Measurements from ENCODE around the gene ANXA4. TPM values are rescaled to one million over a fixed set of nuclear protein-coding genes. Genes with fewer than 3 reads are reported as not detected.
A peak's percentile ranks its signal among the peaks of the same experiment; 100 is the strongest.

Gene ANXA4
- total and polyA plus RNA-seq, 2 of the 13 experiments (the other 11 are each of a cell fraction or from before 2014, with no cell fraction given): 155 to 168 TPM

- TF ChIP-seq ZNF800 (CRISPR knock-in tag; IDR thresholded peaks at IDR 0.05) (0 out of 2 replicates have a peak, but pooled peaks have one; percentile 10), ZNF784 (CRISPR knock-in tag; IDR thresholded peaks at IDR 0.05; ENCODE audit: borderline replicate concordance) (0 out of 2 replicates have a peak, but pooled peaks have one; percentile 64), SMYD3 (CRISPR knock-in tag; IDR thresholded peaks at IDR 0.05) (no peak), ZNF207 (IDR thresholded peaks at IDR 0.05; ENCODE audit: borderline replicate concordance) (no peak), ZNF619 (CRISPR knock-in tag; IDR thresholded peaks at IDR 0.05) (no peak), MLLT10 (CRISPR knock-in tag; IDR thresholded peaks at IDR 0.05) (no peak), NFYC (CRISPR knock-in tag; IDR thresholded peaks at IDR 0.05) (no peak), SMAD9 (CRISPR knock-in tag; IDR thresholded peaks at IDR 0.05) (no peak), ZNF576 (CRISPR knock-in tag; IDR thresholded peaks at IDR 0.05) (no peak), PRPF4 (IDR thresholded peaks at IDR 0.05; ENCODE audit: low read depth, low read length, poor library complexity, severe bottlenecking) (no peak), PRDM4 (CRISPR knock-in tag; IDR thresholded peaks at IDR 0.05; ENCODE audit: borderline replicate concordance) (no peak), ZNF704 (CRISPR knock-in tag; IDR thresholded peaks at IDR 0.05; ENCODE audit: borderline replicate concordance) (no peak; the same call in 1 of the 2 replicates), BRCA1 (CRISPR knock-in tag; IDR thresholded peaks at IDR 0.05) (peak; percentile 50; the same call in 1 of the 2 replicates), FOXP4 (CRISPR knock-in tag; IDR thresholded peaks at IDR 0.05) (no peak), HCFC1 (IDR thresholded peaks at IDR 0.05; ENCODE audit: low read depth, low read length) (no peak), ZNF841 (CRISPR knock-in tag; IDR thresholded peaks at IDR 0.05; ENCODE audit: borderline replicate concordance) (no peak), YY1 (IDR thresholded peaks at IDR 0.05; ENCODE audit: insufficient read depth, insufficient replicate concordance, low read depth, low read length) (no peak), ATF1 (CRISPR knock-in tag; IDR thresholded peaks at IDR 0.05) (no peak)
These were observed 88.3 kb downstream of the ANXA4 start (continued) for GRCh38 chr2:69830045-69830905.

Data from HepG2 (cell line).